CD4-positive, alpha-beta T cell treated with Interleukin-10 for 1 hour (primary cell): ENCODE data around the gene ZMAT1.
"Not testable (repeated sequence)": the region's sequence is repeated elsewhere in the genome, so short reads cannot be mapped to it uniquely, and the experiment has no call there.

Experiments
- DNase-seq: peaks from one replicate; pipeline ENCODE4 v3.0.0-alpha.2; 2020

The ZMAT1 gene

GRCh38 chrX:101931488-101932248, at the start of gene ZMAT1:
TSS of gene ZMAT1 (minus strand) at chrX:101932027. CDS start at chrX:101932008, 19 bp downstream.
- peak; percentile 94 for DNase-seq

GRCh38 chrX:101977106-101977505, 45.3 kb upstream of the ZMAT1 start:
- DNase-seq: no peak

- DNase-seq: no peak
These were observed 41.2 kb upstream of the ZMAT1 start for GRCh38 chrX:101973066-101973465.

- DNase-seq: not testable (repeated sequence)
These were observed 33.2 kb upstream of the ZMAT1 start for GRCh38 chrX:101964923-101965539.

GRCh38 chrX:101958139-101958538, 26.3 kb upstream of the ZMAT1 start:
- DNase-seq: no peak

- DNase-seq: no peak
These were observed 25.3 kb upstream of the ZMAT1 start for GRCh38 chrX:101957174-101957573.

GRCh38 chrX:101956556-101956955, 24.7 kb upstream of the ZMAT1 start:
- no peak for DNase-seq

- no peak for DNase-seq
These were observed 18.8 kb upstream of the ZMAT1 start for GRCh38 chrX:101950581-101950980.

GRCh38 chrX:101932249-101932570, 383 bp upstream of the ZMAT1 start:
- DNase-seq: no peak

- no peak for DNase-seq
These were observed 715 bp downstream of the ZMAT1 start for GRCh38 chrX:101931136-101931487.

GRCh38 chrX:101925733-101926132, 6.1 kb downstream of the ZMAT1 start:
- no peak for DNase-seq

- DNase-seq: no peak
These were observed 13.1 kb downstream of the ZMAT1 start for GRCh38 chrX:101918751-101919150.

GRCh38 chrX:101906136-101906796, 25.6 kb downstream of the ZMAT1 start:
- DNase-seq: no peak

- DNase-seq: no peak
These were observed 26.8 kb downstream of the ZMAT1 start for GRCh38 chrX:101904996-101905395.
